Femur (tissue), 1 donor: ENCODE data around the gene ATP9A.

ENCODE experiments used
- DNase-seq: peaks from one replicate; pipeline ENCODE4 v3.0.0-alpha.2; 2017

ATP9A gene

GRCh38 chr20:51625105-51625504 is 143.1 kb downstream of the ATP9A start:
- DNase-seq = no peak

GRCh38 chr20:51624157-51624731 is 143.9 kb downstream of the ATP9A start:
- DNase-seq = peak; percentile 71

GRCh38 chr20:51623255-51623654 is 144.9 kb downstream of the ATP9A start:
- DNase-seq = no peak

GRCh38 chr20:51622004-51622874 is 146.0 kb downstream of the ATP9A start:
- DNase-seq = no peak

GRCh38 chr20:51620432-51620831 is 147.8 kb downstream of the ATP9A start:
- no peak for DNase-seq

- no peak for DNase-seq
These were observed 152.1 kb downstream of the ATP9A start for GRCh38 chr20:51616060-51616459.

- DNase-seq = no peak
These were observed 153.5 kb downstream of the ATP9A start for GRCh38 chr20:51614687-51615086.

GRCh38 chr20:51613580-51613979 is 154.6 kb downstream of the ATP9A start:
- DNase-seq = no peak

GRCh38 chr20:51612896-51613295 is 155.3 kb downstream of the ATP9A start:
- DNase-seq = no peak

GRCh38 chr20:51611625-51611890 is 156.6 kb downstream of the ATP9A start:
- no peak for DNase-seq

GRCh38 chr20:51610761-51611624 is 157.2 kb downstream of the ATP9A start:
- DNase-seq = no peak

GRCh38 chr20:51610111-51610510 is 158.1 kb downstream of the ATP9A start:
- DNase-seq = no peak

GRCh38 chr20:51609251-51609650 is 158.9 kb downstream of the ATP9A start:
- no peak for DNase-seq

GRCh38 chr20:51608061-51608460 is 160.1 kb downstream of the ATP9A start:
- DNase-seq = no peak

GRCh38 chr20:51607170-51607569 is 161.0 kb downstream of the ATP9A start:
- no peak for DNase-seq

GRCh38 chr20:51604851-51605250 is 163.3 kb downstream of the ATP9A start:
- no peak for DNase-seq

GRCh38 chr20:51602131-51602530 is 166.1 kb downstream of the ATP9A start:
- no peak for DNase-seq

GRCh38 chr20:51600950-51601349 is 167.2 kb downstream of the ATP9A start:
- no peak for DNase-seq

- peak; percentile 48 for DNase-seq
These were observed 168.2 kb downstream of the ATP9A start for GRCh38 chr20:51600016-51600420.

- DNase-seq = no peak
These were observed 169.6 kb downstream of the ATP9A start for GRCh38 chr20:51598556-51598955.

GRCh38 chr20:51597389-51598231 is 170.6 kb downstream of the ATP9A start:
- DNase-seq = no peak

GRCh38 chr20:51596668-51597388 is 171.4 kb downstream of the ATP9A start:
- no peak for DNase-seq
